DMS79 treated with DMSO at 0.1 percent for 48 hours (cell line): ENCODE results near the gene AMIGO2.
"Not testable (repeated sequence)": the region's sequence is repeated elsewhere in the genome, so short reads cannot be mapped to it uniquely, and the experiment has no call there.

Experiments
- DNase-seq: peaks from one replicate; lab custom pipeline; 2025; lab: John Stamatoyannopoulos, UW

The AMIGO2 gene

DNA sequence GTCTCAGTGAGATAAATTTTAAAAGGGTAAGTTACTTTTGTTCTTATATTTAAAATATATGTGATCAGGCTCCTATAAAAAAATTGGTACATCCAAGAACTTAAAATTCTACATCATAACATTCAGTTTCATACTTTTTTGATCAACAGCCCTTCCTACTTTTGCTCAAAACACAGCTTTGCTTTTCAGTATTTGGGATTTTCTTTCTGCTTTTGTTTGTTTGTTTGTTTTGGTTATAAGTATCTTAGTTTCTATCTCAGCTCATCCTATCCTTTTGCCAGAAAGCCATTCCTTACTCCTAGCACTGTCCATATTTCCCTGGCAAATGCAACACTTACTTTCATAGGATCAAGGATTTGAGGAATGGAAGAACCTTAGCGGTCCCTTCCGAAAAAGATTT is 5.0 kb downstream of the AMIGO2 start:
- DNase-seq = no peak

DNA sequence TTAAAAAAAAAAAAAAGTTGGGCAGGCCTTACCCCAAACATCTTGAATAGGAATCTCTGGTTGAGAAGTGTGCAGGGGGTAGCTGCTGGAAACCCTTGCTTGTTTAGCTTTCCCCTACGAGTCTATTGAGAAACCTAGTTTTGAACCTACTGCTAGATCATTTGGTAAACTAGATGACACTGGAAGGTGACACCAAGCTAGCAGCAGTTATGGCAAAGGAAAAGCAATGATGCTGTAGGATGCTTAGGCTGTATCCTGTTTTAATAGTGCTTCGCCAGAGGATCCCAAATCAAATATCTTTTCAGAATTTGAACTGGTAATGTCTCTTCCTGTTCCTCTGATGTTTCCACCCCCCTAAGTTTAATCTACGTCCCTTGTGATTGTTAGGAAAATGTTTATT is 5.8 kb downstream of the AMIGO2 start:
- DNase-seq = no peak

DNA sequence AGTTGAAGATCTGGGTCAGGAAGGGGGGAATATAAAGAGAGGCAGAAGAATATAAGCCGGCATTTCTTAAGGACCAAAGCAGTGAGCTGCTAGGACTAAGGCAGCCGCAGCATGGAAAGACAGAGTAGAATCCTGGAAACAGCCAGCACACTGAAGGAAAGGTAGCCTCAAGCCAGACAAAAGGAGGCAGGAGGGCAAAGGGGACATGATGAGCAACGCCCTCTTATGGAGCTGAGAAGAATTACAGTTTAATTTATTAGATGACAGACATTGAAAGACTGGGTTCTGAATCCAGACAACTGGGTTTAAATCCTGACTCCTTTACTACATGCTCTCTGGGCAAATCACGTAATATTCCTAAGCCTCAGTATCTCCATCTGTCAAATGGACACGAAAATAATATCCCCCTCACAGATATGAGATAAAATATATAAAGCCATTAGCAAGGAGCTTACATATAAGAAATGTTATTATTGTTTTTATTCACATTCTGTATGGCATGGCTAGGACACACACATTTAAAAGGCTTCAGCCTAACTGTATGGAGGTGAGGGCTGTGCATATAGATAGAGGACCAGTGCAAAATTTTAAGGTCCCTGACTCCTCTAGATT is 8.4 kb downstream of the AMIGO2 start:
- no peak for DNase-seq

DNA sequence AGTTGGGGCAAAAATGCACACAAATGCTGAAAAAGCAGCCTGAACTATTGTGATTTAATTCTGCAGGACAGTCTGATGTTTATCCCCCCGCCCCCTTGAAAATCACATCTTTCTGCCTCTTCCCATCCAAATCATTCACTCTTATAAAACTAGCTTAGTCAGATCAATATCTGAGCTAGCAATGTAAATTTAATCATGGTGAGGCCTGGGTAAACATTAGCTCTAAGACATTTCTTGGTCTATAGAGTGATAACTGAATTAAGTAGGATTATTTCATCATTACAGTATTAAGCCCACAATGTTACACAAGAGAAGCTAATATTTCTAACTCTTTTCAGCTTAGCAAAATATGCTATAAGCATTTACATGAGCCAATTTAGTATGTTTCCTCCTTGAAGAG is 9.4 kb downstream of the AMIGO2 start:
- DNase-seq = no peak

DNA sequence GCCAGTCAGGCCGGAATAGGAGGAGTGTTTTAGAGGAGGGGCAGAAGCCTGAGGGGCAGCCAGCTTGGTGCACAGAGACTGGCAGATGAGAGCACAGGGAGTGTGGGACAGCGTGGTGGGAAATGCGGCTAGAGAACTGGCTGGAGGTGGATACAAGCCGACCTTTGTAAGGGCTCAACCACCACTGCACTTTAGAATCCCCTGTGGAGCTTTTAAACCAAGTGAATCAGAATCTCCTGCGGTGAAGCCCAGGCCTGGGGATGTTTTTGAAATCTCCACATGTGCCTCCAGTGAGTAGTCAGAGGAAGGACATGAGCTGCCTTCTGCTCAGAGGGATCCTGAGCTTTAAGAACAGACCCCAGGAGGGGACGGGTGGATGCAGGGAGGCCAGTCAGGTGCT is 11.2 kb downstream of the AMIGO2 start:
- DNase-seq = no peak

DNA sequence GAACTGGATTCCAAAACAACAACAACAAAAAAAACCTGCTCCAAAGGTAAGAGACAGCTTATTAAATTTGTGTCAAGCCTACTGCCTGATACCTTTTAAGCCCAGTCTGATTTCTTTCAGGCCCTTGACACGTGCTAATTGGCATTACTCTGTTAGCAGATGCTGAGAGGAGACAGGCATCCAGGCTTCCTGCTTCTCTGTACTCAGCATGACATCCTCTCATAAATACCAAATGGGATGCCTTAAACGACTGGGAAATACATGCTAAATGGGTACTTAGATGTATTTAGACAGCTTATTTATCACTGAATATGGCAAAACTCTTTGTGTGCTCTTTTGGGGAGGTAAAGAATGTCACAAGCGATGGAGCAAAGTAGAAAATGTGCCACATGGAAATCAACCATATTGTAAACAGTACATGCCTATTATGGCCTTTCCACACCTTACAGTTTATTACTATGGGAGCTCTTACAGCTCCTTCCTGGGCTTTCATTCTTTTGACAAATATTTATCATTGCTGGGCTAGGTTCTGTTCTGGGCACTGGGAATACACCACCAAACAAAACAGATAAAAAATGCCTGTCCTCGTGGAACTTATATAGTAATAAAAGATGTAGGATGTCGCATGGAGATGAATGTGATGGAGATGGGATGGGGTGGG is 11.9 kb downstream of the AMIGO2 start:
- DNase-seq = no peak

DNA sequence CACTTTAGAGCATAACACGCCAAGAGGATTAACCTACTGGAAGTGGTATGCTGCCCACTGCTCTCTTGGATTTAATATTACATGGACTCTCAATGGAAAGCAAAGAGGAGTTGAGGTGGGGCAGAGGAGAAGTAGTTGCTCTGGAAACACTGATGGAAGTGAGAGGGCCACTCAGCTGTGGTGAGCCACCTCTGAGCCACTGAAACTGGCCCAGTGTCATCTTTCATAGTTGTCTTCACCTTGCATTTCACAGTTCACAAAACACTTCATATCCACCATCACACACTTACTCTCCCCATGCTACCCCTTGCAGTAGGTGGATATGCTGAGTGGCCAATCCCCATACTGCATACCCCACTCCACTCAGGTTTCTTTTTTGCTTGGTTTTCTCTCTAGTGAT is 12.6 kb downstream of the AMIGO2 start:
- DNase-seq = no peak

DNA sequence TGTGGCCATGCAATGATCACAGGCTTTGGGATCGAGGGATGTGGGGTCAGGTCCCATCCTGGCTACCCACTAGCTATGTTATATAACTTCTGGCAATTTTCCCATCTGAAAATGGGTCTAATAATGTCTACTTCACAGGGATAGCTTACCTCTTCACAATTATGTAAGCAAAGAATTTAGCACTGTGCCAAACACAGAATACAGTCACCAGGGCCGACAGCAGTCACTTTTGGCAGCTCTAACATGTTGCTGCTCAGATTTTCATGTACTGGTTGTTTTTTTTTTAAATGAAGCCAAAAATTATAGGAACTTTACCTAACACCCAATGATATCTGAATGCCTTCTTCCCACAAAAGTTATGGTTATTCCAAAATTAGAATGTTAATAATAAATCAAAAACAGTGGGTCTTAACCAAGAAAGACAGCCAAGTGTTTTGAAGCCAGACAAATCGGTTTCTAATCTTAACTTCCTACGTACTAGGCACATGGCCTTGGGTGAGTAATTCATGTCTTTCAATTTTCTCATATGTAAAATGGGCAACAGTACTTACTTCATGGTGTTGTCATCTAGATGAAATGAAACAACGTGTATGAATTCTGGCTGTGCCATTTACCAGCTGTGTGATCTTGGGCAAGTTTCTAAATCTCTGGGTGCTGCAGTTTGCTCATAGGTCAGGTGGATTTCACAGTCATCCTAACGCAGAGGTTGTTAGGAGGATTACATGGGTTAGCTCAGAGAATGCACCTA is 13.3 kb downstream of the AMIGO2 start:
- DNase-seq = no peak

DNA sequence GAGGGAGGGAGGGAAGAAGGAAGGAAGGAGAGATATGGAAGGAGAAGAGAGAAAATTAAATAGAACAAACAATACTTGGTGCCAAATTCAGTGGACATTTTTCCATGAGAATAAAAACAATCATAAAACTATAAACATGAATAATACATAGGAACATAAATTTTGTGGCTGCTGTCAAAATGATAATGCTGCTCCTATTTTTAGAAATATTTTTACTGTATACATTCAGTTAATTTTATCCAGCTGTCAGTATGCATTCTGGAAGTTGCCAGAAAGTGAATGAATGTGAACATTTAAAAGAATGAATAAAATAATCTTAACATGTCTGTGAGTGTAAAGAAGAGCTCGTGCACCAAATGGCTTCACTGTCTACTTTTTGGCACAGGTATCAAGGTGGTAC is 14.2 kb downstream of the AMIGO2 start:
- DNase-seq = no peak

DNA sequence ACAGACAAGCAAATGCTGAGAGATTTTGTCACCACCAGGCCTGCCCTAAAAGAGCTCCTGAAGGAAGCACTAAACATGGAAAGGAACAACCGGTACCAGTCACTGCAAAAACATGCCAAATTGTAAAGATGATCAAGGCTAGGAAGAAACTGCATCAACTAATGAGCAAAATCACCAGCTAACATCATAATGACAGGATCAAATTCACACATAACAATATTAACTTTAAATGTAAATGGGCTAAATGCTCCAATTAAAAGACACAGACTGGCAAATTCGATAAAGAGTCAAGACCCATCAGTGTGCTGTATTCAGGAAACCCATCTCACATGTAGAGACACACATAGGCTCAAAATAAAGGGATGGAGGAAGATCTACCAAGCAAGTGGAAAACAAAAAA is 21.1 kb downstream of the AMIGO2 start:
- not testable (repeated sequence) for DNase-seq

DNA sequence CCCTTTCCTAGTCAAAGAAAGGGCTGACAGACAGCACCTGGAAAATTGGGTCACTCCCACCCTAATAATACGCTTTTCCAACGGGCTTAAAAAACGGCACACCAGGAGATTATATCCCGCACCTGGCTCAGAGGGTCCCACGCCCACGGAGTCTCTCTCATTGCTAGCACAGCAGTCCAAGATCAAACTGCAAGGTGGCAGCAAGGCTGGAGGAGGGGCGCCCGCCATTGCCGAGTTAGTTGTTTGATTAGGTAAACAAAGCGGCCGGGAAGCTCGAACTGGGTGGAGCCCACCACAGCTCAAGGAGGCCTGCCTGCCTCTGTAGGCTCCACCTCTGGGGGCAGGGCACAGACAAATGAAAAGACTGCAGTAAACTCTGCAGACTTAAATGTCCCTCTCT is 22.8 kb downstream of the AMIGO2 start:
- DNase-seq = not testable (repeated sequence)

DNA sequence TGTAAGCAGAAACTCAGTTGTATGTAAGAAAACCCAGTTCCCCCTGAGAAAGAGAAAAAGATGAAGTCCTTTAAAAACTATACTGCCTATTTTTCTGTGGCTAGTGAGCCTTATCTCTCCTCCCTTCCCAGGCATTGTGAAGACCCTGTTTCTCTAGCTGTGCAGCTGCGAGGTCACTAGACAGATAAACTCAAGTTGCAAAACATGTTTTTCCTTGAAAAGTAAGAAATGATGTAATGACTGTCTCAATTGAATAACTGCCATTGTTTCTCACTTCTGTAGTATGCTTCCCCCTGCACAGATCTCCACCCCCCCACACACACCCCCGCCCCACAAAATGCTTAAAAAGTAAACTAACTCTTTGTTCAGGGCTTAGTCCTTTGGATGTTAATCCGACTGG is 23.9 kb downstream of the AMIGO2 start:
- not testable (repeated sequence) for DNase-seq

DNA sequence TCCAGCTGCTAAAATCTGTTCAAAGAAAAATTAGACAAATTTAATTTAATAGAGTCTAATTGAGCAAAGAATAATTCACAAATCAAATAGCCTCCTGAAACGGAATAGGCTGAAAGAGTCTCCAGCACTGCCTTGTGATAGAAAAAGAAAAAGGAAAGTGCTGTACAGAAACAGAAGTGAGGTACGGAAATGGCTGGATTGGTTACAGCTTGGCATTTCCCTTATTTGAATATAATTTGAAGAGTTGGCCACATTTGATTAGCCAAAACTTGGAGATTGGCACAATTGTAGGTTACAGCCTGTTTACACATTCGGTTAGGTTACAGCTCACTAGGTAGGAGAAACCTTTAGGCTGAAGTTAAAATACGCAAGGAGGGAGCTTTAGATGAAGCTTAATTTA is 25.1 kb downstream of the AMIGO2 start:
- no peak for DNase-seq

DNA sequence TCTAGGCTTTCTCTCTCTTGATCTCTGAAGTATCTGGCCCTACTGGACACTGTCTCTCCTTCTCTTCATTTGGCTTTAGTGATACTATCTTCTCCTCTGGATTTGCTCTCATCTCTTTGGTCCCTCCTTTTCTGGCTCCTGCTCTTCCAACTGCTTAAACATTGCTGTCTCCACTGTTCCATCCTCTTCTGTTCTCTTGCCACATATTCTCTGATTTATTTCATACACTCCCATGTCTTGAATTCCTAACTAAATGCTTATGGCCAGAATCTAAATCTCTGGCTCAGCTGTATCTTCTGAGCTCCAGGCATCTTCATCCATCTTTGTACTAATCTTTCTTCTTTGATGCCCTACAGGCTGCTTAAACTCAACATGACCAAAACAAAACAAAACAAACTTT is 25.8 kb downstream of the AMIGO2 start:
- no peak for DNase-seq

DNA sequence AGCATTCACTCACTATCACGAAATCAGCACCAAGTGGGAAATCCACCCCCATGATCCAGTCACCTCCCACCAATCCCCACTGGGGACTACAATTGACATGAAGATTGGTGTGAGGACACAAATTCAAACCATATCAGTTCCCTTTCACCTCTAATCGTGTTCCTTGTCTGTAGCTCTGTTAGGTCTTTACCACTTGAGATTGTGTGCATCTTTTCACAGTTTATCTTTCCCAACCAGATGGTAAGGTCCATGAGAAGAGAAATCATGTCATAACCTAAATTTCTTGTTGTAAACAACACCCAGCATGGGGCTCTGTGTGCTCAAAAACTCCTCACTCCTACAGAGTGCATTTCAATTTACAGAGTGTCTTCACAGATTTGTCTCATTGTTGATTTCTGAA is 27.5 kb downstream of the AMIGO2 start:
- DNase-seq = no peak

DNA sequence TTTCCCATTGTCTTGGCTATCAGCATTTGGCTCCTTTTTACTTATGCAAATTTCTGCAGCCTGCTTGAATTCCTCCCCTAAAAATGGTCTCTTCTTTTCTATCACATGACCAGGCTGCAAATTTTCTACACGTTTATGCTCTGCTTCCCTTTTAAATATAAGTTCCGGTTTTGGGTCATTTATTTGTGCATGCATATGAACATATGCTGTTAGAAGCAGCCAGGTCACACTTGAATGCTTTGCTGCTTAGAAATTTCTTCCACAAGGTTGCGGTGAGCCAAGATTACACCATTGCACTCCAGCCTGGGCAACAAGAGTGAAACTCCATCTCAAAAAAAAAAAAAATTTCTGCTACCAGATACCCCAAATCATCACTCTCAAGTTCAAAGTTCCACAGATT is 28.5 kb downstream of the AMIGO2 start:
- not testable (repeated sequence) for DNase-seq

DNA sequence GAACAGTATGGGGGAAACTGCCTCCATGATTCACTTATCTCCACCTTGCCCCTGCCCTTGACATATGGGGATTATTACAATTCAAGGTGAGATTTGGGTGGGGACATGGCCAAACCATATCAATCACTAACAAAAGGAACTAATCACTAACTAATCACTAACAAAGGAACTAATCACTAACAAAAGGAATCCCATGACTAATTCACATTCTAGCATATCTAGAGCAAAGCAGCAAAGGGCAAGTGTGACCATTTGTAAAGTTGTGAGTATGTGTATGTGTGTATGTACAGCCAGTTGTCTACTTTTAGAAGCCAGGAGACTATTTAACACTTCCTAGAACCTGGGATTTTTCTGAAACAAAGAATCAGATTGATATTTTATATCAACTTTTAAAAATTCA is 31.2 kb downstream of the AMIGO2 start:
- DNase-seq = no peak

DNA sequence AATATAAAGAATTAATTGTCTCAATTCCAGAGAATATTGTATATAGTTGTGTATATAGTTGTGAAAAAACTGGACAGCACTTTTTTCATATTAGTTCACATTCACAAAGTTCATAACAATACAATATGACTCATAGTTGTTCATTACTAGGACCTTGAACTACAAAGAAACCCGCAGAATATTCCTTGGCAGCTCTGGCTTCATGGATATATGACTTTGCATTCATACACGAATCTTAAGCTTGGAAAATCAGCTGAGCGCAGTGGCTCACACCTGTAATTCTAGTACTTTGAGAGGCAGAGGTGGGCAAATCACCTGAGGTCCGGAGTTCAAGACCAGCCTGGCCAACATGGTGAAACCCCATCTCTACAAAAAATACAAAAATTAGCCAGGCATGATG is 38.4 kb downstream of the AMIGO2 start:
- DNase-seq = no peak

DNA sequence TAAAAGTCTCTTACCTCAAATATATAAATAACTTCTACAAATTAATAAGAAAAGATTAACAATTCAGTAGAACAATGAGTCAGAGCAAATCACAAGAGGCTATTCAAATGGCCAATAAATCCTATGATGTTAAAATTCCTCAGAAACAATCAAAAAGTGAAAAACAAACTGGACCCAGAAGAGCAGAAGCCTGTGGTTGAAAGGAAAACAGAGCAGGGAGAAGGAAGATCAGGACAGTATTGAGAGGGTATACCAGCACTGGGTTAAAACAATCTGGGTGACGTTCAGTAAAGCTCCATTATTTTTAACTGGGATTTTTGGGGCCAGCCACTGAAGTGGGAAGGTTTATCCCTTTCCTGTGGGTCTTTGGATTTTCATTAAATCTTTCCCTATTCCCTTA is 40.0 kb downstream of the AMIGO2 start:
- DNase-seq = no peak

DNA sequence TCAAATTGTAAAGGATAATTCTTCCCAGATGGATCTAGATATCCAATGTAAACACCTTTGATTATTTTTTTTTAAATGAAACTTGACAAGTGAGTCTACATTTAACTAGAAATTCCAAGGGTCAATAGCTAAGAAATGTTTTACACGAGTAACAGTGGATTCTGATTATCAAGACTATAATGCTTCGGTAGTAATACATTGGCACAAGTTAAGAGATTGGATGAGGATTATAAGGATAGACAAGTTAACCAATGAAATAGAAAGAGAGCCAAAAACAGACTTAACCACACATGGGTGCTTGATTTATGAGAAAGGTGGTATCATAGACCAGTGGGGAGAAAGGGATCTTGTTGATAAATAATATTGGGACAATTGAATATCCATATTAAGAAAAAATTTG is 40.7 kb downstream of the AMIGO2 start:
- DNase-seq = no peak

DNA sequence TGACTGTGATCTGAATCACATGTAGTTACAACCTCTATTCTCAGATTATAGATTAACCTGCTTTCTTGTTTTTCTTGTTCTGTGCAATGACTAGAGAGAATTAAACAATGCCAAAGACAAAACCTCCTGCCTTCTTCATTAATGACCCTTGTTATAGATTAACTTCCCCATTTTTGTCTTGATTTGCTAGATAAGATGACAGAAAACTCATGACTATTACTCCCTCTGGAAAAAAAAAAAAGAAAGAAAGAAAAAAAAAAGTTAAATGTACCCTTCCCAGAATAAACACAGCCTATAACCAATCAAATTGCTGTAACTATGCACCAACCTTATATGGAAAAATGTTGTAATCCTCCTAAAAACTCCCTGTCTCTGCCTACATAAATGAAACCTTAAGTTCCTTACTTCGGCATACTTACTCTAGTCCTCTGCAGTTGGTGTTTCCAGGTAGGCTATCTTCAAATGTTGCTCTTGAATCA is 41.5 kb downstream of the AMIGO2 start:
- no peak for DNase-seq

DNA sequence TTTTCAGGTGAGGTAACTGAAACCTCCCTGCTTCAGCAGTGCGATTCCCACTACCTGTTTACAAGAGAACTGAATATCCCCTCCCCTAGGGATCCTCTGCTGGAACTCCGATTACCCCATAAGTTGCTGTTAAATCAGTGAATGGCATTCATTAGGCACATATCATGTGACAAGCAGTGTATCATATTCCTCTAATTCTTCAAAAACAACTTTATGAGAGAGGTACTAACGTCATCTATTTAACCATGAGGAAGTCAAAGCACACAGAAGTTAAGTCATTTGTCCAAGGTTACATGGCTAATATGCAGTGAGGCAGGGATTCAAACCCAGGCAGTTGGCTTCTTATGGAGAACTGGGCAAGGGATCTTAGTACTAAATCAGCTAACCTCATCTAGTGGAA is 44.3 kb downstream of the AMIGO2 start:
- DNase-seq = no peak

DNA sequence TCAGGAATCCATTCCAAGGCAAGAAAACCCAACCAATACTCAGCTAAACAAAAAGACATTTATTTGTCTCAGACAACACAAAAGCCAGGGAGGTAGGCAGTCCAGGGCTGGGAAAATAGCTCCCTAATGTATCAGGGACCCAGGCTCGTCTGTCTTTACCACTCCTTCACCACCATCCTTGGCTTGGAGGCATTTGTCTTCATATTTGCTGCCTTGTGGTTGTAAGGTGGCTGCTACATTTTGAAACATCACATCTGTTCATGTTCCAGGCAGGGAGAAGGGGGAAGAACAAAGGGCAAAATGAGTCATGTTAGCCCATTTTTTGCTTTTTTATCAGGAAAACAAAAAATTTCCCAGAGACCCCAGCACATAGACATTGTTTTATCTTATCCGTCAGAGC is 45.1 kb downstream of the AMIGO2 start:
- no peak for DNase-seq
